AG04449 (cell line): ENCODE results near the gene RFX1.
"Not testable (repeated sequence)": the region's sequence is repeated elsewhere in the genome, so short reads cannot be mapped to it uniquely, and the experiment has no call there.

Source experiments
- CTCF ChIA-PET: fragments of 350-600 bp; formaldehyde crosslinking; extraction: SDS; loops from one replicate; lab custom pipeline; 2021; ENCODE audit warnings: antibody characterized with exemption; lab: Yijun Ruan, JAX
- POLR2A ChIA-PET: fragments of 400-600, 350-600 bp; formaldehyde crosslinking; extraction: SDS; loops from one replicate; lab custom pipeline; 2020; ENCODE audit warnings: antibody characterized with exemption, inconsistent platforms; lab: Yijun Ruan, JAX
- DNase-seq: peaks from one replicate; pipeline ENCODE4 v3.0.0-alpha.2; 2010; ENCODE audit warnings: low read depth, low spot score
- H3K4me3 ChIP-seq: 2 replicates; pipeline ENCODE4 v1.5.1; 2011; ENCODE audit warnings: low read depth, mild to moderate bottlenecking, control low read depth, low read length
- CTCF ChIP-seq: IDR thresholded peaks from one replicate; pipeline ENCODE4 v1.5.1; 2011; ENCODE audit warnings: mild to moderate bottlenecking, moderate library complexity, low read length, control low read depth, inconsistent platforms; ENCODE audit not compliant: insufficient read depth; ENCODE audit errors: missing control alignments

Gene RFX1

GRCh38 chr19:13979244-13979615 is 26.9 kb downstream of the RFX1 start:
- no peak overlapping the region; the same call in 1 of the 2 replicates for H3K4me3 ChIP-seq
- POLR2A ChIA-PET: no interaction called here
- no peak for DNase-seq

GRCh38 chr19:13978351-13979243 is 27.5 kb downstream of the RFX1 start:
- no peak for DNase-seq
- ChIA-PET POLR2A (no interaction called here), CTCF (interaction anchor here (0.6 to 1.3 kb wide), 2 partner anchors 15 to 78 kb away, joined by 3 read pairs; no protein-coding TSS in a partner anchor)
- H3K4me3 ChIP-seq: no peak overlapping the region; the same call in 1 of the 2 replicates
- TF ChIP-seq CTCF: no peak

More at GRCh38 chr19:13979244-13979615, 26.9 kb downstream of the RFX1 start:
- TF ChIP-seq CTCF: no peak
- CTCF ChIA-PET: interaction anchor here (0.6 to 1.3 kb wide), 2 partner anchors 14 to 78 kb away, joined by 3 read pairs; no protein-coding TSS in a partner anchor

GRCh38 chr19:13977803-13978202 is 28.3 kb downstream of the RFX1 start:
- no peak for TF ChIP-seq CTCF
- DNase-seq: no peak
- POLR2A ChIA-PET: interaction anchor here (0.7 kb wide), 1 partner anchor 10 kb away, joined by 3 read pairs; no protein-coding TSS in a partner anchor
- CTCF ChIA-PET: no interaction called here
- no peak overlapping the region for H3K4me3 ChIP-seq

GRCh38 chr19:13976446-13976845 is 29.7 kb downstream of the RFX1 start:
- ChIA-PET CTCF (interaction anchor here (0.6 to 2.1 kb wide), 2 partner anchors 17 to 99 kb away, joined by 3 to 4 read pairs; no protein-coding TSS in a partner anchor), POLR2A (no interaction called here)
- no peak for TF ChIP-seq CTCF
- no peak overlapping the region for H3K4me3 ChIP-seq
- DNase-seq: no peak

GRCh38 chr19:13975870-13976269 is 30.2 kb downstream of the RFX1 start:
- POLR2A ChIA-PET: no interaction called here
- no peak for TF ChIP-seq CTCF
- H3K4me3 ChIP-seq: no peak overlapping the region
- no peak for DNase-seq
- CTCF ChIA-PET: interaction anchor here (0.6 to 2.1 kb wide), 2 partner anchors 16 to 100 kb away, joined by 3 to 4 read pairs; no protein-coding TSS in a partner anchor

GRCh38 chr19:13974073-13974472 is 32.0 kb downstream of the RFX1 start:
- ChIA-PET CTCF (no interaction called here), POLR2A (no interaction called here)
- no peak overlapping the region for H3K4me3 ChIP-seq
- DNase-seq: no peak
- TF ChIP-seq CTCF: no peak

- H3K4me3 ChIP-seq, POLR2A ChIA-PET, DNase-seq: not testable (repeated sequence)
- CTCF ChIA-PET: interaction anchor here (1.4 kb wide), 1 partner anchor 13 kb away, joined by 4 read pairs; no protein-coding TSS in a partner anchor
Observed at GRCh38 chr19:13973479-13973878, 32.6 kb downstream of the RFX1 start.
